Measurements from ENCODE around the gene PSD2.

The PSD2 gene

GRCh38 chr5:139774980-139775661, 20.5 kb upstream of the PSD2 start:
- no peaks in the 10 kb centered on the region for H4K20me1 ChIP-seq (ENCODE audit: insufficient read depth, low read length)
- H3K4me2 ChIP-seq (ENCODE audit: low read length): peak overlapping the region; percentile 81
- no peak for TF ChIP-seq EZH2phosphoT487 (IDR thresholded peaks at IDR 0.05; ENCODE audit: low read depth)
- TF ChIP-seq, protein P1, sequence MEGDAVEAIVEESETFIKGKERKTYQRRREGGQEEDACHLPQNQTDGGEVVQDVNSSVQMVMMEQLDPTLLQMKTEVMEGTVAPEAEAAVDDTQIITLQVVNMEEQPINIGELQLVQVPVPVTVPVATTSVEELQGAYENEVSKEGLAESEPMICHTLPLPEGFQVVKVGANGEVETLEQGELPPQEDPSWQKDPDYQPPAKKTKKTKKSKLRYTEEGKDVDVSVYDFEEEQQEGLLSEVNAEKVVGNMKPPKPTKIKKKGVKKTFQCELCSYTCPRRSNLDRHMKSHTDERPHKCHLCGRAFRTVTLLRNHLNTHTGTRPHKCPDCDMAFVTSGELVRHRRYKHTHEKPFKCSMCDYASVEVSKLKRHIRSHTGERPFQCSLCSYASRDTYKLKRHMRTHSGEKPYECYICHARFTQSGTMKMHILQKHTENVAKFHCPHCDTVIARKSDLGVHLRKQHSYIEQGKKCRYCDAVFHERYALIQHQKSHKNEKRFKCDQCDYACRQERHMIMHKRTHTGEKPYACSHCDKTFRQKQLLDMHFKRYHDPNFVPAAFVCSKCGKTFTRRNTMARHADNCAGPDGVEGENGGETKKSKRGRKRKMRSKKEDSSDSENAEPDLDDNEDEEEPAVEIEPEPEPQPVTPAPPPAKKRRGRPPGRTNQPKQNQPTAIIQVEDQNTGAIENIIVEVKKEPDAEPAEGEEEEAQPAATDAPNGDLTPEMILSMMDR (IDR thresholded peaks at IDR 0.05; ENCODE audit: low read depth, low read length): peak; percentile 68
- no peaks in the 10 kb centered on the region for H3K79me2 ChIP-seq (ENCODE audit: low read length)
- H3K27ac ChIP-seq (ENCODE audit: low read length): no peak overlapping the region
- H3K4me1 ChIP-seq (ENCODE audit: low read length): 0 out of 2 replicates have a peak, but pooled peaks cover 2% of the 10 kb centered on the region
- no peaks in the 10 kb centered on the region for H3K9me3 ChIP-seq (ENCODE audit: insufficient read depth, low read length)
- H3K9ac ChIP-seq (ENCODE audit: low read length): 0 out of 2 replicates have a peak overlapping the region, but pooled peaks have one; percentile 35
- peak overlapping the region; percentile 74; the same call in 1 of the 2 replicates for H2AFZ ChIP-seq (ENCODE audit: low read depth, low read length)
- peak overlapping the region; percentile 70 for H3K4me3 ChIP-seq (ENCODE audit: low read length)
- 0 out of 2 replicates have a peak, but pooled peaks cover 10% of the 10 kb centered on the region for H3K27me3 ChIP-seq (ENCODE audit: low read depth, low read length)
- no peaks in the 10 kb centered on the region for H3K36me3 ChIP-seq (replicated peaks; ENCODE audit: low read depth, low read length)

DNA sequence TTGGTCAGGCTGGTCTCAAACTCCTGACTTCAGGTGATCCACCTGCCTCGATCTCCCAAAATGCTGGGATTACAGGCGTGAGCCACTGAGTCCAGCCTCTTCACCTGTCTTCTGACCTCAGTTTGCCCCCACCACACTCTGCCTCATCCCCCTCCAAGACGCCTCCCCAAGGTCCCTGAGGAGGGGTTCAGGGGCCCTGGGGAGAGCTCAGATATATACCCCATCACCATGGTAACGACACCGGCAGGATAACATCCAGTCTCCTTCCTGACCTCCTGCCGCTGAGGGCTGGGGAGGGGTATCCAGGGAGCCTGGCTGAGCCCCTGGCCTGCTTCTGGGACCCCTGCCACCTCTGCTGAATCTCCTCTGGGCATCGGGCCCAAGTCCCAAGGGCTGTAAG, 19.7 kb upstream of the PSD2 start:
- Histone ChIP-seq H4K20me1 (ENCODE audit: insufficient read depth, low read length) (no peaks in the 10 kb centered on the region), H3K27ac (ENCODE audit: low read length) (no peak overlapping the region), H3K4me1 (ENCODE audit: low read length) (0 out of 2 replicates have a peak, but pooled peaks cover 2% of the 10 kb centered on the region), H3K79me2 (ENCODE audit: low read length) (no peaks in the 10 kb centered on the region), H3K9ac (ENCODE audit: low read length) (no peak overlapping the region), H3K36me3 (replicated peaks; ENCODE audit: low read depth, low read length) (no peaks in the 10 kb centered on the region), H3K4me2 (ENCODE audit: low read length) (no peak overlapping the region), H3K9me3 (ENCODE audit: insufficient read depth, low read length) (no peaks in the 10 kb centered on the region), H3K4me3 (ENCODE audit: low read length) (no peak overlapping the region), H2AFZ (ENCODE audit: low read depth, low read length) (no peak overlapping the region), H3K27me3 (ENCODE audit: low read depth, low read length) (0 out of 2 replicates have a peak, but pooled peaks cover 10% of the 10 kb centered on the region)
- TF ChIP-seq EZH2phosphoT487 (IDR thresholded peaks at IDR 0.05; ENCODE audit: low read depth): no peak
- TF ChIP-seq, protein P1 (IDR thresholded peaks at IDR 0.05; ENCODE audit: low read depth, low read length): no peak

GRCh38 chr5:139776861-139777260, 18.7 kb upstream of the PSD2 start:
- Histone ChIP-seq H3K9ac (ENCODE audit: low read length) (no peak overlapping the region), H3K36me3 (replicated peaks; ENCODE audit: low read depth, low read length) (no peaks in the 10 kb centered on the region), H3K27ac (ENCODE audit: low read length) (no peak overlapping the region), H3K4me3 (ENCODE audit: low read length) (no peak overlapping the region), H4K20me1 (ENCODE audit: insufficient read depth, low read length) (no peaks in the 10 kb centered on the region), H3K79me2 (ENCODE audit: low read length) (no peaks in the 10 kb centered on the region), H3K4me2 (ENCODE audit: low read length) (no peak overlapping the region), H3K27me3 (ENCODE audit: low read depth, low read length) (0 out of 2 replicates have a peak, but pooled peaks cover 10% of the 10 kb centered on the region), H3K4me1 (ENCODE audit: low read length) (0 out of 2 replicates have a peak, but pooled peaks cover 2% of the 10 kb centered on the region), H3K9me3 (ENCODE audit: insufficient read depth, low read length) (no peaks in the 10 kb centered on the region), H2AFZ (ENCODE audit: low read depth, low read length) (no peak overlapping the region)
- TF ChIP-seq, protein P1 (IDR thresholded peaks at IDR 0.05; ENCODE audit: low read depth, low read length): no peak
- no peak for TF ChIP-seq EZH2phosphoT487 (IDR thresholded peaks at IDR 0.05; ENCODE audit: low read depth)

GRCh38 chr5:139783436-139783965, 12.1 kb upstream of the PSD2 start:
- Histone ChIP-seq H3K9me3 (ENCODE audit: insufficient read depth, low read length) (no peaks in the 10 kb centered on the region), H3K36me3 (replicated peaks; ENCODE audit: low read depth, low read length) (no peaks in the 10 kb centered on the region), H3K4me3 (ENCODE audit: low read length) (no peak overlapping the region), H3K9ac (ENCODE audit: low read length) (no peak overlapping the region), H3K27me3 (ENCODE audit: low read depth, low read length) (0 out of 2 replicates have a peak, but pooled peaks cover 5% of the 10 kb centered on the region), H3K79me2 (ENCODE audit: low read length) (no peaks in the 10 kb centered on the region), H3K27ac (ENCODE audit: low read length) (no peak overlapping the region), H2AFZ (ENCODE audit: low read depth, low read length) (no peak overlapping the region), H4K20me1 (ENCODE audit: insufficient read depth, low read length) (no peaks in the 10 kb centered on the region), H3K4me1 (ENCODE audit: low read length) (no peaks in the 10 kb centered on the region), H3K4me2 (ENCODE audit: low read length) (no peak overlapping the region)
- TF ChIP-seq, protein P1 (IDR thresholded peaks at IDR 0.05; ENCODE audit: low read depth, low read length): no peak
- TF ChIP-seq EZH2phosphoT487 (IDR thresholded peaks at IDR 0.05; ENCODE audit: low read depth): no peak

Measured in OCI-LY3 (cell line).